ENCODE data around the gene GPC1. TPM values are rescaled to one million over a fixed set of nuclear protein-coding genes. Genes with fewer than 3 reads are reported as not detected.

The GPC1 gene
- total and polyA plus RNA-seq, 2 of the 13 experiments (the other 11 are each of a cell fraction or from before 2014, with no cell fraction given): 4.0 to 5.5 TPM

DNA sequence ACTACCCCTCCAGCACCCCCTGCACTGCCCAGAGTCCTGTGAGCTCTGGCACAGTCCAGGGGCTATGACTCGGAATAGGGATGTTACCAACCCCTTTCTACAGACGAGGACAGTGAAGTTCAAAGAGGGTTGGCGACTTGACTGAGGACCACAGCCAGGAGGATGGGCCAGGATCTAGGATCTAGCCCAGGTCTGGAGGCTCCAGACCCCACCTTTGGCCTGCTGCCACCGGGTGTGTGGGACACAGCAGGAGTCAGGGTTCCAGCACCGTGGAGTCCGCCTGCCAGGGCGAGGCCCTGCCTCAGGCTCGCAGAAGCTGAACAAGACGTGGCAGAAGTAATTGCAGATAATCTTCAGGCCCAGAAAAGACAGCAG lies 37.9 kb upstream of the GPC1 start:
- in situ Hi-C loops (cut with HindIII; ENCODE audit: extremely low pct_ligation_motif_present, low pct_unique_long_range_greater_than_20kb) (no loop called here), intact Hi-C loops (cut with micrococcal nuclease; ENCODE audit: unreplicated experiment) (no loop called here)
- Histone ChIP-seq H3K9me3 (ENCODE audit: low read length) (no peaks in the 10 kb centered on the region), H2AFZ (ENCODE audit: low read length) (no peak overlapping the region), H3K4me1 (ENCODE audit: insufficient read depth, low read length) (no peaks in the 10 kb centered on the region), H3K9ac (ENCODE audit: insufficient read depth, low read depth, low read length) (no peak overlapping the region), H3K4me3 (replicated peaks in 1 of 3; ENCODE audit: insufficient read depth in 1 of 3, low read depth in 2 of 3, low read length in 3 of 3) (no peak overlapping the region), H4K20me1 (ENCODE audit: insufficient read depth, low read length) (no peaks in the 10 kb centered on the region), H3K27me3 (ENCODE audit: control insufficient read depth in 1 of 2, insufficient read depth in 2 of 2, low read length in 2 of 2) (peaks cover 34 to 96% of the 10 kb centered on the region in 2 experiments), H3K36me3 (replicated peaks in 1 of 2; ENCODE audit: control insufficient read depth in 1 of 2, insufficient read depth in 2 of 2, low read length in 2 of 2) (no peaks in the 10 kb centered on the region), H3K4me2 (ENCODE audit: low read depth, low read length) (no peak overlapping the region), H3K27ac (ENCODE audit: extremely low read length, insufficient read depth, low read length) (no peak overlapping the region), H3K79me2 (ENCODE audit: insufficient read depth, low read length) (no peaks in the 10 kb centered on the region)
- WGBS (ENCODE audit: low lambda C conversion rate): 7% methylated on average over 5 of the region's 9 CpGs
- DNase-seq (ENCODE audit: low spot score) (no peak), ATAC-seq (no peak), FAIRE-seq (no peak)
- BruUV-seq (replicated peaks): no TSS peak
- ChIA-PET POLR2A (no interaction called here), CTCF (ENCODE audit: low intra/inter-chr PET ratio, low total read pairs) (no interaction called here)
- TF ChIP-seq SIX4 (CRISPR knock-in tag; IDR thresholded peaks at IDR 0.05) (no peak), ZC3H13 (CRISPR knock-in tag; IDR thresholded peaks at IDR 0.05) (no peak), EZH2 (conservative IDR thresholded peaks at IDR 0.05; ENCODE audit: low read depth, low read length) (no peak), ATF7 (IDR thresholded peaks at IDR 0.05) (no peak), ATF7 (CRISPR knock-in tag; IDR thresholded peaks at IDR 0.05) (no peak), ZNF12 (CRISPR knock-in tag; IDR thresholded peaks at IDR 0.05) (no peak), RFX1 (IDR thresholded peaks at IDR 0.05) (no peak), BRD4 (CRISPR knock-in tag; IDR thresholded peaks at IDR 0.05) (no peak), NFIC (IDR thresholded peaks at IDR 0.05; ENCODE audit: low read length) (no peak), ZBTB49 (CRISPR knock-in tag; IDR thresholded peaks at IDR 0.05; ENCODE audit: borderline replicate concordance) (no peak), AHR (CRISPR knock-in tag; IDR thresholded peaks at IDR 0.05) (no peak), U2AF2 (IDR thresholded peaks at IDR 0.05; ENCODE audit: low read depth, low read length) (no peak), HCFC1 (IDR thresholded peaks at IDR 0.05; ENCODE audit: low read depth, low read length) (no peak), ZNF7 (CRISPR knock-in tag; IDR thresholded peaks at IDR 0.05) (no peak), KAT7 (CRISPR knock-in tag; IDR thresholded peaks at IDR 0.05; ENCODE audit: borderline replicate concordance) (no peak), FLYWCH1 (CRISPR knock-in tag; IDR thresholded peaks at IDR 0.05) (no peak), PHF5A (CRISPR knock-in tag; IDR thresholded peaks at IDR 0.05; ENCODE audit: low read depth, unreplicated experiment) (no peak)
